ENCODE results near the gene ZNF839. TPM values are rescaled to one million over a fixed set of nuclear protein-coding genes. Genes with fewer than 3 reads are reported as not detected.
"Not testable (repeated sequence)": the region's sequence is repeated elsewhere in the genome, so short reads cannot be mapped to it uniquely, and the experiment has no call there.

ZNF839 gene
- total RNA-seq, 1 donor from 2014 or later = 10.1 TPM

DNA sequence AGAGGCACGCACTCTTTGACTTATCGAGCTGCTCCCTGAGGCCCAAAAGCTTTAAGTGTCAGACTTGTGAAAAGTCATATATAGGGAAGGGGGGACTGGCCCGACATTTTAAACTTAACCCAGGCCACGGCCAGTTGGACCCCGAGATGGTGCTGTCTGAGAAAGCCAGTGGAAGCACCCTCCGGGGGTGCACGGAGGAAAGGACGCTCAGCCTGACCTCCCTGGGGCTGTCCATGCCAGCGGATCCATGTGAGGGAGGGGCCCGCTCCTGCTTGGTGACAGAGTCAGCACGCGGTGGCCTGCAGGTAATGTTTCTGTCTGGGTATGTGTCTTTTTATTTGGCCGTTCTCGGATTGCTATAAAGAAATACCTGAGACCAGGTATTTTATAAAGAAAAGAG, 7.0 kb downstream of the ZNF839 start:
- intact Hi-C loops (cut with DNase I) = no loop called here
- H3K27me3 ChIP-seq = no peaks in the 10 kb centered on the region
- no peak for ATAC-seq
- H3K9me3 ChIP-seq = no peaks in the 10 kb centered on the region
- H3K36me3 ChIP-seq = peaks cover 9% of the 10 kb centered on the region
- H3K27ac ChIP-seq = no peak overlapping the region
- DNase-seq = no peak
- no peak overlapping the region for H3K4me3 ChIP-seq
- TF ChIP-seq, protein P1, sequence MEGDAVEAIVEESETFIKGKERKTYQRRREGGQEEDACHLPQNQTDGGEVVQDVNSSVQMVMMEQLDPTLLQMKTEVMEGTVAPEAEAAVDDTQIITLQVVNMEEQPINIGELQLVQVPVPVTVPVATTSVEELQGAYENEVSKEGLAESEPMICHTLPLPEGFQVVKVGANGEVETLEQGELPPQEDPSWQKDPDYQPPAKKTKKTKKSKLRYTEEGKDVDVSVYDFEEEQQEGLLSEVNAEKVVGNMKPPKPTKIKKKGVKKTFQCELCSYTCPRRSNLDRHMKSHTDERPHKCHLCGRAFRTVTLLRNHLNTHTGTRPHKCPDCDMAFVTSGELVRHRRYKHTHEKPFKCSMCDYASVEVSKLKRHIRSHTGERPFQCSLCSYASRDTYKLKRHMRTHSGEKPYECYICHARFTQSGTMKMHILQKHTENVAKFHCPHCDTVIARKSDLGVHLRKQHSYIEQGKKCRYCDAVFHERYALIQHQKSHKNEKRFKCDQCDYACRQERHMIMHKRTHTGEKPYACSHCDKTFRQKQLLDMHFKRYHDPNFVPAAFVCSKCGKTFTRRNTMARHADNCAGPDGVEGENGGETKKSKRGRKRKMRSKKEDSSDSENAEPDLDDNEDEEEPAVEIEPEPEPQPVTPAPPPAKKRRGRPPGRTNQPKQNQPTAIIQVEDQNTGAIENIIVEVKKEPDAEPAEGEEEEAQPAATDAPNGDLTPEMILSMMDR (IDR thresholded peaks at IDR 0.05) = no peak
- no peaks in the 10 kb centered on the region for H3K4me1 ChIP-seq

DNA sequence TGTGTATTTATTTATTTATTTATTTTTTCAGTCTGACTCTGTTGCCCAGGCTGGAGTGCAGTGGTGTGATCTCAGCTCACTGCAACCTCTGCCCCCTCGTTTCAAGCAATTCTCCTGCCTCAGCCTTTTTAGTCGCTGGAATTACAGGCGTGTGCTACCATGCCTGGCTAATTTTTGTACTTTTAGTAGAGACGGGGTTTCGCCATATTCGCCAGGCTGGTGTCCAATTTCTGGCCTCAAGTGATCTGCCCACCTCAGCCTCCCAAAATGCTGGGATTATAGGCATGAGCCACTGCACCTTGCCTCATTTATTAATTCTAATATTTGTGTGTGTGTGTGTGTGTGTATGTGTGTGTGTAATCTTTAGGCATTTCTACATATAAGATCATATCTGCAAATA, 9.8 kb downstream of the ZNF839 start:
- DNase-seq, ATAC-seq: not testable (repeated sequence)

DNA sequence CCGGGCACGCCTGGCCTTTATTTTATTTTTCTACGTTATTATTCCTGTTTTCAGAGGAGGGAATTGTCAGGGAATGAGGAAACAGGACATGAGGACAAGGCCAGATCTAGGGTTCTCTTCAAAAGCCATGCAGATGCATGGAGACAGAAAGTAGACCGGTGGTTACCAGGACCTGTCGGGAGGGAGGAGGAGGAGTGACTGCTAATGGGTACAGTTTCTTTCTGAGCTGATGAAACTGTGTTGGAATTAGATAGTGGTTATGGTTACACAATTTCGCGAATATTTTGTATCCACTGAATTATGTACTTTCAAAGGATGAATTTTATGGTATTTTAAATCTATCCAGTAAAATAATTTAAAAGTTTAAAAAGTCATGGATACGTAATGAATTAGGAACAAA, 11.3 kb downstream of the ZNF839 start:
- H3K27ac ChIP-seq = no peak overlapping the region
- DNase-seq (no peak), ATAC-seq (no peak)
- H3K9me3 ChIP-seq = no peaks in the 10 kb centered on the region
- peaks cover 18% of the 10 kb centered on the region for H3K36me3 ChIP-seq
- TF ChIP-seq, protein P1 (IDR thresholded peaks at IDR 0.05) = no peak
- H3K27me3 ChIP-seq = no peaks in the 10 kb centered on the region
- no peaks in the 10 kb centered on the region for H3K4me1 ChIP-seq
- intact Hi-C loops (cut with DNase I) = no loop called here
- no peak overlapping the region for H3K4me3 ChIP-seq

More for the DNA sequence above, 9.8 kb downstream of the ZNF839 start:
- peaks cover 15% of the 10 kb centered on the region for H3K36me3 ChIP-seq
- H3K27ac ChIP-seq; H3K4me1 ChIP-seq; H3K4me3 ChIP-seq; intact Hi-C loops (cut with DNase I); H3K27me3 ChIP-seq; H3K9me3 ChIP-seq: not testable (repeated sequence)

DNA sequence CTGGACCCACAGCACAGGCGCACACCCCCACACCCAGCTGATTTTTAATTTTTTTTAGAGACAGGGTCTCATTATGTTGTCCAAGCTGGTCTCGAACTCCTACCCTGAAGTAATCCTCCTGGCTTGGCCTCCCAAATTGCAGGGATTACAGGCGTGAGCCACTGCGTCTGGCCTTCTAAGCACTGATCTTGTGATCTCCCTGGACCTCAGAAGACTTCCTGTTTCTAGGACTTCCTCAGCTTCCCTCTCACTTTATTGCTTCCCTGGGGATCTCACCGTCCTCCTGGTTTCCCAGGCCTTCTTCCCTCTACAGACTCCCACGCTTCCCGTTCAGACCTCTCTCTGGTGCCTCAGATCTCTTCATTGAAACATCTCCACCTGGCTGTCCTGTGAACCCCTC, 13.8 kb downstream of the ZNF839 start:
- intact Hi-C loops (cut with DNase I) = no loop called here
- Histone ChIP-seq H3K4me3 (no peak overlapping the region), H3K27ac (no peak overlapping the region), H3K27me3 (no peaks in the 10 kb centered on the region), H3K9me3 (no peaks in the 10 kb centered on the region), H3K36me3 (peaks cover 29% of the 10 kb centered on the region), H3K4me1 (no peaks in the 10 kb centered on the region)
- ATAC-seq (peak; percentile 73), DNase-seq (no peak)
- TF ChIP-seq, protein P1 (IDR thresholded peaks at IDR 0.05) = no peak

DNA sequence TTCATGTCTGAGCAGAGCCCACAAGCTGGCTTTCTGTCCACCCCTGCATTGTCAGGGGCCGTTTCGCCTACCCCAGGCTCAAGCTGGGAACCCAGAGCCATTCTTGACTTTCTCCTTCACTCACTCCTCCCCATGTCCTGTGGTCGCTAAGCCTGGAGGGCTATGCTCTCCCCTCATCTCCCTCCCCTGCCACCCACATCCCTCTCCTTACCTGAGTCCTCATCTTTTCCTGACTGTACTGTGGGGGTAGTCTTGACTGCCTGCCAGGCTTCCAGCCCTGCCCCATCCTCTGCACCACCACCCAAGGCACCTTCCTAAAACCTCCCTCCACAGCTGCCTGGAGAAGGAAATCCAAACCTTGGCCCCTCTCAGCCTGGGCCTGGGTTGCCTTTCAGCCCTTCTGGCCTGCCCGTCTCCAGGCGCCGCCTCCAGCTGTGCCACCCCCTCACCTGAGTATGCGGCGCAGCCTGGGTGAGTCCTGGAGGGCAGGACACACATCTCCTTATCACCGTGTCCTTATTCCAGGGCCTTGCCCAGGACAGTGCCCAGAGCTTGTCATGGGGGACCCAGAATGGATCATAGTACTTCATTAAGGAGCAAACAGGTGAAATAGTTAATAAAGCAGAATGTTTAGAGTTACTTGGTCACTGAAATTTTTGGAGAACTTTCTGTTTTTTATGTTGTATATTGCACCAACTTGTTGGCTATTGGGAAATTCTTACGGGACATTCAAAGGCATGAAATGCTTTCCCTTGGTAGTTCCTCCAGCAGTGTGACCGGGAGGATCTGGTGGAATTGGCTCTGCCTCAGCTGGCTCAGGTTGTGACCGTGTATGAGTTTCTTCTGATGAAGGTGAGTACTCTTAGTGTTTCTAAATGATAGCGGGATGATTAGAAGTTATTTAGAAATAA, 14.5 kb downstream of the ZNF839 start:
- peak; percentile 50 for ATAC-seq
- DNase-seq = no peak
- H3K36me3 ChIP-seq = peaks cover 35% of the 10 kb centered on the region
- TF ChIP-seq, protein P1 (IDR thresholded peaks at IDR 0.05) = no peak
- H3K27ac ChIP-seq = no peak overlapping the region
- H3K27me3 ChIP-seq = no peaks in the 10 kb centered on the region
- H3K4me3 ChIP-seq = no peak overlapping the region
- H3K4me1 ChIP-seq = no peaks in the 10 kb centered on the region
- intact Hi-C loops (cut with DNase I) = no loop called here
- H3K9me3 ChIP-seq = no peaks in the 10 kb centered on the region

DNA sequence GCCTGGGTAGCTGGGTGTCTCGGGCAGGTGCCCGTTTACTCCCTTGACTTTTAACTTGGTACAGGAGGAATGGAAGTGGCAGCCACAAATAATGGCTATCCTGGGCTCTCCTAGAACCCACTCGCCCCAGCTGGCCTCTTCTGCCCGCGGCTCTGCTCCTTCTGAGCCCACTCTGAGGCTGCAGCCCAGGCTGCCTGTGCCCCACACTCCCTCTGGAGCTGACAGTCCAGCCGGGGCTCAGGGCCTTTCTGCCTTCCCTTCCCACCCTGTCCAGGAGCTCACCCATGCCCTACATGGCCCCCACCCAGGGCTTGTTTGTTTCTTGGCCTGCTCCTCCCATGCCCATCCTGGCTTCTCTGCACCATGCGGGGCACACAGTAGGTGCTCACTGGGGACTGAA, 15.6 kb downstream of the ZNF839 start:
- ATAC-seq (peak; percentile 25), DNase-seq (no peak)
- TF ChIP-seq, protein P1 (IDR thresholded peaks at IDR 0.05) = no peak
- H3K27ac ChIP-seq = no peak overlapping the region
- no peaks in the 10 kb centered on the region for H3K27me3 ChIP-seq
- intact Hi-C loops (cut with DNase I) = no loop called here
- peaks cover 37% of the 10 kb centered on the region for H3K36me3 ChIP-seq
- no peak overlapping the region for H3K4me3 ChIP-seq
- H3K9me3 ChIP-seq = no peaks in the 10 kb centered on the region
- H3K4me1 ChIP-seq = no peaks in the 10 kb centered on the region
